Measurements from ENCODE around the gene TLR1.

Gene TLR1

GRCh38 chr4:38837849-38838248, 33.3 kb upstream of the TLR1 start:
- Histone ChIP-seq H3K4me1 (ENCODE audit: control insufficient read depth, low read length) (peaks cover 18% of the 10 kb centered on the region), H3K9me3 (ENCODE audit: control insufficient read depth, insufficient read depth, low read length) (peaks cover 17% of the 10 kb centered on the region), H3K4me3 (ENCODE audit: low read length) (no peak overlapping the region), H3K27me3 (ENCODE audit: control insufficient read depth, low read length) (no peaks in the 10 kb centered on the region), H4K20me1 (ENCODE audit: control insufficient read depth, insufficient read depth, low read depth, low read length) (no peaks in the 10 kb centered on the region), H3K79me2 (ENCODE audit: control insufficient read depth, low read length) (peaks cover 59% of the 10 kb centered on the region), H3K27ac (ENCODE audit: low read depth, low read length) (no peak overlapping the region), H3F3A (ENCODE audit: control insufficient read depth, insufficient read depth) (no peaks in the 10 kb centered on the region), H3K4me2 (ENCODE audit: low read length) (peak overlapping the region; percentile 4; the same call in 1 of the 2 replicates), H3K9me2 (replicated peaks; ENCODE audit: control insufficient read depth, low read length) (no peaks in the 10 kb centered on the region), H3K36me3 (ENCODE audit: control insufficient read depth, low read length) (peaks cover 13% of the 10 kb centered on the region)
- TF ChIP-seq EZH2phosphoT487 (IDR thresholded peaks at IDR 0.05; ENCODE audit: borderline replicate concordance, low read length) = no peak
- TF ChIP-seq, protein P1, sequence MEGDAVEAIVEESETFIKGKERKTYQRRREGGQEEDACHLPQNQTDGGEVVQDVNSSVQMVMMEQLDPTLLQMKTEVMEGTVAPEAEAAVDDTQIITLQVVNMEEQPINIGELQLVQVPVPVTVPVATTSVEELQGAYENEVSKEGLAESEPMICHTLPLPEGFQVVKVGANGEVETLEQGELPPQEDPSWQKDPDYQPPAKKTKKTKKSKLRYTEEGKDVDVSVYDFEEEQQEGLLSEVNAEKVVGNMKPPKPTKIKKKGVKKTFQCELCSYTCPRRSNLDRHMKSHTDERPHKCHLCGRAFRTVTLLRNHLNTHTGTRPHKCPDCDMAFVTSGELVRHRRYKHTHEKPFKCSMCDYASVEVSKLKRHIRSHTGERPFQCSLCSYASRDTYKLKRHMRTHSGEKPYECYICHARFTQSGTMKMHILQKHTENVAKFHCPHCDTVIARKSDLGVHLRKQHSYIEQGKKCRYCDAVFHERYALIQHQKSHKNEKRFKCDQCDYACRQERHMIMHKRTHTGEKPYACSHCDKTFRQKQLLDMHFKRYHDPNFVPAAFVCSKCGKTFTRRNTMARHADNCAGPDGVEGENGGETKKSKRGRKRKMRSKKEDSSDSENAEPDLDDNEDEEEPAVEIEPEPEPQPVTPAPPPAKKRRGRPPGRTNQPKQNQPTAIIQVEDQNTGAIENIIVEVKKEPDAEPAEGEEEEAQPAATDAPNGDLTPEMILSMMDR (IDR thresholded peaks at IDR 0.05; ENCODE audit: low read depth, low read length, poor library complexity, severe bottlenecking) = no peak

- no peak for TF ChIP-seq EZH2phosphoT487 (IDR thresholded peaks at IDR 0.05; ENCODE audit: borderline replicate concordance, low read length)
- TF ChIP-seq, protein P1 (IDR thresholded peaks at IDR 0.05; ENCODE audit: low read depth, low read length, poor library complexity, severe bottlenecking) = no peak
- H3F3A ChIP-seq (ENCODE audit: control insufficient read depth, insufficient read depth) = no peaks in the 10 kb centered on the region
- peaks cover 62% of the 10 kb centered on the region for H3K79me2 ChIP-seq (ENCODE audit: control insufficient read depth, low read length)
- no peaks in the 10 kb centered on the region for H3K27me3 ChIP-seq (ENCODE audit: control insufficient read depth, low read length)
- peak overlapping the region; percentile 4; the same call in 1 of the 2 replicates for H3K4me2 ChIP-seq (ENCODE audit: low read length)
- H3K36me3 ChIP-seq (ENCODE audit: control insufficient read depth, low read length) = peaks cover 13% of the 10 kb centered on the region
- H4K20me1 ChIP-seq (ENCODE audit: control insufficient read depth, insufficient read depth, low read depth, low read length) = no peaks in the 10 kb centered on the region
- H3K4me1 ChIP-seq (ENCODE audit: control insufficient read depth, low read length) = peaks cover 18% of the 10 kb centered on the region
- H3K9me3 ChIP-seq (ENCODE audit: control insufficient read depth, insufficient read depth, low read length) = peaks cover 17% of the 10 kb centered on the region
- no peak overlapping the region for H3K27ac ChIP-seq (ENCODE audit: low read depth, low read length)
- H3K9me2 ChIP-seq (replicated peaks; ENCODE audit: control insufficient read depth, low read length) = no peaks in the 10 kb centered on the region
- no peak overlapping the region for H3K4me3 ChIP-seq (ENCODE audit: low read length)
These were observed 32.7 kb upstream of the TLR1 start for GRCh38 chr4:38837334-38837733.

DNA sequence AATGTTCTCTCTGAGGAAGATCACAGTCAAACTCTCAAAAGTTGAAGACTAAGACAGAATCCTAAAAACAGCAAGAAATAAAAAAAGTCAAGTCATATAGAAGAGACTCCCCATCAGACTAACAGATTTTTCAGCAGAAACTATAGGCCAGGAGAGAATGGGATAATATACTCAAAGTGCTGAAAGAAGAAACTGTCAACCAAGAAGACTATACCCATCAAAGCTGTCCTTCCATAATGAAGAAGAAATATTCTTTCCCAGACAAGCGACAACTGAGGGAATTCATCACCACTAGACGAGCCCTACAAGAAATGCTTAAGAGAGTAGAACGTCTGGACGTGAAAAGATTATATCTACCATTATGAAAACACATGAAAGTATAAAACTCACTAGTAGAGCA, 30.0 kb upstream of the TLR1 start:
- H3K9me3 ChIP-seq (ENCODE audit: control insufficient read depth, insufficient read depth, low read length) = peaks cover 17% of the 10 kb centered on the region
- H3K4me2 ChIP-seq (ENCODE audit: low read length) = no peak overlapping the region
- no peaks in the 10 kb centered on the region for H3F3A ChIP-seq (ENCODE audit: control insufficient read depth, insufficient read depth)
- H3K4me3 ChIP-seq (ENCODE audit: low read length) = no peak overlapping the region
- no peaks in the 10 kb centered on the region for H4K20me1 ChIP-seq (ENCODE audit: control insufficient read depth, insufficient read depth, low read depth, low read length)
- no peaks in the 10 kb centered on the region for H3K9me2 ChIP-seq (replicated peaks; ENCODE audit: control insufficient read depth, low read length)
- H3K27ac ChIP-seq (ENCODE audit: low read depth, low read length) = no peak overlapping the region
- TF ChIP-seq, protein P1 (IDR thresholded peaks at IDR 0.05; ENCODE audit: low read depth, low read length, poor library complexity, severe bottlenecking) = no peak
- no peak for TF ChIP-seq EZH2phosphoT487 (IDR thresholded peaks at IDR 0.05; ENCODE audit: borderline replicate concordance, low read length)
- H3K79me2 ChIP-seq (ENCODE audit: control insufficient read depth, low read length) = peaks cover 69% of the 10 kb centered on the region
- H3K27me3 ChIP-seq (ENCODE audit: control insufficient read depth, low read length) = no peaks in the 10 kb centered on the region
- H3K36me3 ChIP-seq (ENCODE audit: control insufficient read depth, low read length) = peaks cover 13% of the 10 kb centered on the region
- H3K4me1 ChIP-seq (ENCODE audit: control insufficient read depth, low read length) = peaks cover 16% of the 10 kb centered on the region
